HG03521 (cell line): ENCODE data around the gene MEDAG.

Experiments used
- ATAC-seq: cut with Tn5 transposase; IDR thresholded peaks from one replicate; pipeline ENCODE4 v1.9.1; 2021; ENCODE audit warnings: mild to moderate bottlenecking, moderate library complexity; ENCODE audit not compliant: unreplicated experiment

MEDAG gene

GRCh38 chr13:30905932-30906383, at the start of gene MEDAG:
Gene MEDAG, plus strand, starts transcription at chr13:30906271. Its CDS starts 245 bp downstream, at chr13:30906516.
- no peak for ATAC-seq

GRCh38 chr13:30857018-30857417, 49.1 kb upstream of the MEDAG start:
- no peak for ATAC-seq

- ATAC-seq = no peak
Observed at GRCh38 chr13:30857636-30858035, 48.4 kb upstream of the MEDAG start.

- no peak for ATAC-seq
Observed at GRCh38 chr13:30859326-30859725, 46.7 kb upstream of the MEDAG start.

GRCh38 chr13:30861163-30861562, 44.9 kb upstream of the MEDAG start:
- no peak for ATAC-seq

- ATAC-seq = no peak
Observed at GRCh38 chr13:30861836-30862467, 44.1 kb upstream of the MEDAG start.

- ATAC-seq = no peak
Observed at GRCh38 chr13:30862707-30863106, 43.4 kb upstream of the MEDAG start.

GRCh38 chr13:30863231-30863630, 42.8 kb upstream of the MEDAG start:
- ATAC-seq = no peak

GRCh38 chr13:30863796-30864195, 42.3 kb upstream of the MEDAG start:
- no peak for ATAC-seq

GRCh38 chr13:30864433-30865122, 41.5 kb upstream of the MEDAG start:
- no peak for ATAC-seq

GRCh38 chr13:30865123-30866049, 40.7 kb upstream of the MEDAG start:
- ATAC-seq = peak; percentile 87

- no peak for ATAC-seq
Observed at GRCh38 chr13:30866677-30867076, 39.4 kb upstream of the MEDAG start.

GRCh38 chr13:30867089-30867669, 38.9 kb upstream of the MEDAG start:
- ATAC-seq = no peak

- no peak for ATAC-seq
Observed at GRCh38 chr13:30868799-30869470, 37.1 kb upstream of the MEDAG start.

GRCh38 chr13:30869491-30869890, 36.6 kb upstream of the MEDAG start:
- ATAC-seq = no peak

GRCh38 chr13:30870049-30870884, 35.8 kb upstream of the MEDAG start:
- peak; percentile 64 for ATAC-seq

GRCh38 chr13:30870916-30871587, 35.0 kb upstream of the MEDAG start:
- no peak for ATAC-seq

- ATAC-seq = no peak
Observed at GRCh38 chr13:30871588-30872275, 34.3 kb upstream of the MEDAG start.

- no peak for ATAC-seq
Observed at GRCh38 chr13:30872276-30872594, 33.8 kb upstream of the MEDAG start.
